DMS153 treated with DMSO at 0.1 percent for 48 hours (cell line): ENCODE results near the gene SPTA1.

Experiments used
- DNase-seq: peaks from one replicate; lab custom pipeline; 2025; ENCODE audit not compliant: unreplicated experiment; lab: John Stamatoyannopoulos, UW

SPTA1 gene

DNA sequence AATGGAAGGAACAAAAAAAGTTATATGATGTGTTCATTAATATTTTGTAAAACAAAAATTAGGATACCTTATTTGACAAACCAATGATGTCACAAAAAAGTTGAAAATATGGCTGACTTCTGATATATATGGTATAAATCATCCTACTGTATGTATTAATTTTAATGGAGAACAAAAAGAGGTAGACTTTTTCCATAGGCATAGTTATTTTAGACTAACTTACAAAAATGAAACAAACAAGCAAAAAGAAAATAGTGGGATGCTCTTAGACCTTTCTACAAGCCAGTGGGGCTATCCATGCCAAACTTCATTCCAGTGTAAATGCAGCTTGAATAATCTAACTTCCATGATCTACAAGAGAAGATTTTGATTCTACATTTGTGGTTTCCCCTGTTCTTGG is 522 bp upstream of the SPTA1 start:
- no peak for DNase-seq

DNA sequence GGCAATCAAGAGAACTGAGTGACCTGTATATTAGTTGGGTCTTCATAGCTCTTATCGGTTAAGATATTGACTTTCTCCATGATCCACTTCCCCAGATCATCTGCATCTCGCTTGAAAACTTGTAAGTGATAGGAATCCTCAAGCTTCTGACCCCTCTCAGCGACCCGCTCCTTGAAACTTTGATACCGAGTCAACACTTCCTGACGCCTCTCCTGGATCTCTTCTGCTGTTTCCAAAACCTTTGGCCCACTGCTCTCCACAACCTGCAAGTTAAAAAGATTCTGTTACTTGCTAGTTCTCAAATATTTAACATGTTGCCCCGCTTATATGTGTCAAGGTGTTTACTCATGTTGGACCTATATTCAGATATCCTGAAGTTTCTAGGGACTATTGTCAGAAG is 1.4 kb downstream of the SPTA1 start:
- DNase-seq, result no peak

DNA sequence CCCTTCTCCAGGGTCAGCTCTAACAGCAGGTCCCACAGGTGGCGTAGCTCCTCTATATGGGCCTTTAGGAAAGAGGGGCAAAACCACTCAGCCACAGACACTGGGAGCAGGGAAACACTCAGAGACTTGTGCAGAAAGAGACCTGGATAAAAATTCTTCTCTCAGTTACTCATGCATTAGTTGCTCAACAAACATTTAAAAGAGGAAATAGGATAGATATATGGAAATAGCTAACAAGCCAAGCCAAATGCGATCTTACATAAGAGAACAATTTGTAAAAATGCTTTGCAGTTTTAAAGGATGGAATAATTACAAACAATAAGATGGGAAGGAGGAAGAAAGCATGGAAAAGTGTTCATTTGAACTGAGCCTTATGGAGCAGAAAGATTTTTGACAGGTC is 4.9 kb downstream of the SPTA1 start:
- no peak for DNase-seq

DNA sequence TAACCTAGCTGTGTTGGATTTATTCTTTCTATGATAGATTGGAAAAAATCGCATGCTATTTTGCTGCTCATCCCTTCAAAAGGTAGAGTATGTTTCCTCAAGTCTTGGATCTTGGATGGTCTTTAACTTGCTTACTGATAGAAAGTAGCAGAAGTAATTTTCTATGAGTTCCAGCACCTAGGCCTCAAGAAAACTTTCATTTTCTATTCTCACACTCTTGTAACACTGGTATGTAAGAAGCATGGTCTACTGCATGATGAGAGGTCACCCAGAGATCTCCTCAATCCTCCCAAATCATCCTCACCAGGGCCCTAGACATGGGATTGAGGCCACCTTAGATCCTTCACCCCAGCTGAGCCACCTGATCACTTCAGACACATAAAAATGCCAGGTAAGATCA is 7.2 kb downstream of the SPTA1 start:
- DNase-seq, result no peak

DNA sequence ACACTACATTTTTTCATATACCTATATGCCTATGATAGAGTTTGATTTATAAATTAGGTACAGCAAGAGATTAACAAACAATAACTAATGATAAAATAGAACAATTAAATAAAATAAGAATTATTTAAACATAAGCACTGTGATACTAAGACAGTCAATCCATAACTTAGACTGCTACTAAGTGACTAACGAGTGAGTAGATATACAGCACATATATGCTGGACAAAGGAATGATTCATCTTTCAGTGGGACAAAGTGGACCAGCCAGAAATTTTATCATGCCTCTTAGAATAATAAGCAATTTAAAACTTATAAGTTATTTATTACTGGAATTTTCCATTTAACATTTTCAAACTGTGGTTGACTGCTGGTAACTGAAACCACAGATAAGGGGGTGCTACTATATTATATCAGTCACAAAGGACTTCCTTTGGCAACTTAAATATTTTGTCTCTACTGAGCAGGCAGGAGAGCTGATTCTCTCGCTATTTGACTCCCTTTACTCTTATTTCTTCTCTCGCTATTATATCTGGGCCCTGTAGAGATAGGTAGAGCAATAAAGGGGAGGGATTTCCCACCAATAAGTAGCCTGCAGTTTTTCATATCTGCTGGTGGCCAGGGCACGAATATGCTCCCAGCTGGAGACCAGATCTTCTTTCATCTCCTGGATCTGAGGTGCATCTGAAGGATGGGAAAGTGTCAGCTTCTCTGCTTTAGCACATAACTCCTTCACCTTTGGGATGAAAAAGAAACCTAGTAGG is 10.8 kb downstream of the SPTA1 start:
- DNase-seq, result no peak

DNA sequence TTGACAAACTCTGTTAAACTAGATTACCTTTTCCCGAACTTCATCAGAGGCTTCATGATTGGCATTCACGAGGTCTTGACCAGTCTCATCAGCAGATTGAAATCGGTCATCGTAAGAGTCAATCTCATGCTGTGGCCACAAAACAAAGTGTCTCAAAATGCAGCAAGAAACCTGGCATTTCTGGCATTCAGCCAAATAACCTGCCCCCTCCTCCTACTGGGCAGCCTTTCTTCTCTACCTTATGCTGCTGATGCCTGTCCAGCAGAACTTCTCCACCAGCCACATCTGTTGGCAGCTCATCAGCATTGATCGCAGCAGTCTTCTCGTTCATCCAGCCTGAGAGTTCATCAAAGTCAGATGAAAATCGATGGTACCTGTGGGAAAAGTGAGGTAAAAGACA is 12.2 kb downstream of the SPTA1 start:
- DNase-seq, result no peak

DNA sequence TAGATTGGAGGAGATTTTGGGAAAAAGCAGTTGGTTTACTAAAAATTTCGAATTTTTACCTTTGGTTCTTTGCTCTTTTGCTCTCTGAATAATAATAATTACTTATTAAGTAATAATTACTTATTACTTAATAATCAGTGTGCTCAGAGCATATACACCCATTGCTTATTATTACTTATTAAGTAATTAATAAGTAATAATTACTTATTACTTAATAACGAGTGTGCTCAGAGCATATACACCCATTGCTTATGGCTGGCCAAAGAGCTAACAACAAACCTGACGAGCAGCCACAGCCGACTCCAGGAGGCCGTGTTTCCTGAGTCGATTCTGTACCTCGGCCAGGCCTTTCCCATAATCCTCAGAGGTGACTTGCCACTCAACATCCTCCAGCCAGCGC is 20.5 kb downstream of the SPTA1 start:
- no peak for DNase-seq

DNA sequence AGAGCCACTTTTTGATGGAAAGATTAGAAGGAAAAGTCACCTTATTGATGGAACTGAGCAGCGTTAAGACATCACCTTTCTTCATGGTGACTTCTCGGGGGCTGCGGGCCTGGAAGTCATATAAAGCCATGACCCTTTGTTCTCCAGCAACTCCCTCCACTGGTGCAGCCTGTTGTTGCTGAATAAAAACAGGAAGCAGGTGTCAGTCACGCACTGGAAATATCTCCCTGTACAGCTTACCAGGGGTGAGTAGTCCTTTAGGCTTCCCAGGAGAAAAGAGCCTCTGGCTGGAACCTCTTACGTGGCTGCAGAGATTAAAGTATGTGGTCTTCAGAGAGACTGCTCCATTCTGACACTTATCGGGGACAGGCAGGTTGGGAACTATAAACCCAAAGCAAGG is 31.9 kb downstream of the SPTA1 start:
- peak; percentile 82 for DNase-seq

DNA sequence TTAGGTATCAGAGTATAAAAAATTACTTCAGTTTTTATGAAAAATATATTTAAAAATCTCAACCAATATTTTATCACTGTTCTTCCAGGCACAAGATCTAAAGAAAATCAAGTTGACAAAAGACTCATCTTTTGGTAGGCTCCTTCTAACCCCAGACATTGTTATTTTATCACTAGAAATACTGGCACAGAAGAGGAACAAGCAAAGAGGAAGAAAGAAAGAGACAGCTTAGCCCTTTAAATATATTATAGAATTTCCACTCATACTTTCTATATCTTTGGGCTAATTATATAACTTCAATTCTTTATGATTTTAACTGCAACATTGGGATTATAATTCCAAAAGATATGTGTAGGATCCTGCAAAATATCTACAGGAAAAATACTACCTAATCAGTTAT is 32.4 kb downstream of the SPTA1 start:
- DNase-seq, result no peak

DNA sequence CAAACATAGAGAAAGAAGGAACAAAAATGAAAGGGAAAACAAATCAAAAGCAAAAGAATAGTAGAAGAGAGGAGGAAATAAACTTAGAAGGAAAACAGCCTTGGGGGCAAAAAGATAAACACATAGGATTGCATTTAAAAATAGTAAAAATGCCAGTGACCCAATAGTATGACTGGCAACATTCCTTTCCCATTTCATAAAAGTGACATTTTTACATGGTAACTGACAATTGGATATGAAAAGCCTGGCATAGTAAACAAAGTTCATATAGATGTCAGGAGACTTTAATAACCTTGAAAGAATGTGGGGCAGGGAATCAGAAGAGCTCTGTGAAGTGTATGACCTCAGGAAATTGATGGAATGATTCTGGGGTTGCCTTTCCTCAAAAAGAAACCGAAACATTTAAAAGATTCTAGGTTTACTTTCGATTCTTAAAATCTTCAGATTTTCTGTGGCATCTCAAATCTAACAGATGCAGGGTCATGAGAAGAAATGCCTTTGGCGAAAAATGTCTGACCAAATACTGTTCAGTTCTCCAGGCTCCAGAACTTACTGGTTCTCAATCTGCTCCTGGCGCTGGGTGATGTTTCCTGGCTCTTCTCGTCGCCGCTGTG is 33.7 kb downstream of the SPTA1 start:
- no peak for DNase-seq

DNA sequence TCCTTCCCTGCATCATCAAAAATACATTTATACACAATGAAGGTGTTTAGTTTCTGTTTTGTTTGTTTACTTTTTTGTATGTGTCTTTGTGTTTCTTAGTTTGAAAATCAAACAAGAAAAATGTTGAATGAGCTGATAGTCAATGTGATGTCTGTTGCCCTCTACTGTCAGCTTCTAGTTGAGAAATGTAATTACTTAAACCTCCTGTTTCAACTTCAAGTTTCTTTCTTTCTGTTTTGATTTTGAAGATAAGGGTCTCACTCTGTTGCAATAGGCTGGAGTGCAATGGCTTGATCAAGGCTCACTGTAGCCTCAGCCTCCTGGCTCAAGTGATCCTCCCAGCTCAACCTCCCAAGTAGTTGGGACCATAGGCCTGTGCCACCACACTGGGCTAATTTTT is 37.5 kb downstream of the SPTA1 start:
- no peak for DNase-seq

DNA sequence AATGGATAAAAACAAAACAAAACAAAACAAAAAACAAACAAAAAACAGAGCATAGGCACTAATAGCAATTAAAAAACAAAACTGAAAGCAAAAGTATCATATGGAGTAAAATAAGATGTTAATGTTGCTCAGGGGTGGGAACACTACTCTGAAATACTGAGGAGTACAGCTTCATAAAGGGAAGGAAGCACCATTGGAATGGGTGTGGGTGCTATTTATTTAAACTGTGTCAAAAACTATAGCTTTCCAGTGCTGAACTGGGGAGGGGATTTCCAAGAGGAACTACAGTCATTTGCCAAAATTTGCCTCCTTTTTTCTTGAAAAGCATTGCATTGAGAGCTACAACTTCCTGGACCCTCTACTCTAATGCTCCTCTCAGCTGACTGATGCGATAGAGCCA is 40.0 kb downstream of the SPTA1 start:
- DNase-seq, result no peak

DNA sequence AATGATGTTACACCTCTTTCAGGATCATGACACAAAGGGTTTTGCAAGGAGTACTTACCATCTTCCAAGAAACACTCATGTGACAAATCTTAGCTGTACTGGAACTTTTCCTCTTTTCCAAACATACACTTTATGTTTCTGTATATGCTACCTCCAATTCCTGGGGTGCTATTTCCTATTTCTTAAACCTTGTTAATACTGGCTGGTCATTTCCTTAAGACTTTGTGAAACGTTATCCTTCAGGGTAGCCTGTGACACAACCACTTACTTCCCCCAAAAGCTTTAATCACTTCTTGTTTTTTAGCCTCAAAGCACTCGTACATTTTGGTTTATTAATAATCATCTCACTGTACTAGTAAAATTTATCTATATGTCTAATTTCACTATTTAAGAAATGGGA is 42.1 kb downstream of the SPTA1 start:
- no peak for DNase-seq

DNA sequence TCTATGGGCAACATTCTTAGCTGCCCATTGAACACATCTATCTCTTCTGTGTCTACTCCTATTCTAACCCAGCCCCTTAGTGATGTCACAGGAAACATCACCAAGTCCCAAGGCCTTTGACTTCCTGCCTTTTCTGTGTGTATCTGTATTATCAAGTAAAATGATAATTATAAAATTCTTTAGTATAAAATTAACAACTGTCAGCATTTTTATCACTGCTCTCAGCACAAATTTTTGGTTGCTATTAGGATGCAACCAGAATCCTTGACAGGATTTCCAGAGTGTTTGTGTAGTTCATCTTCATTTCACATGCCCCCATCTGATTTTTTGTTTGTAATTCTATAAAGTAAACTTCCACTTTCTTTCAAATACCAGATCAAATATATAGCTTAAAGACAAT is 47.6 kb downstream of the SPTA1 start:
- no peak for DNase-seq

DNA sequence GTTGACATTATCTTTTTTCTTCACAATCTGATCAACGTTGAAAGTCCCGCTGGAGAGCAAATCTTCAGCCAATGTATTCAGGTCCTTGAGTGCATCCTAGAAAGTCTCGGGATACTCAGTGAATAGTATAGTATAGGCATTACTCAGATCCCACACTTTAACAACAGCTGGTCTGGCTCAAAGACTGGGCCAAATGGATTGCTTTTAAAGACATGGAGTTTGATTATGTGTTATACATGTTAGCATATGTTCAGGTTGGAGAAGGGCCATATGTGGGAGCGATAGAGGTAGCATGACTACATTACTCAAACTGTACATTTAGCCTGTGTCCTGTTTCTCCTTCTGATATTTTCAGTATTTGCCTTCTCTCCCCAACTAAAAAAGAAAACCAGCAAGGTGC is 48.4 kb downstream of the SPTA1 start:
- DNase-seq, result no peak

DNA sequence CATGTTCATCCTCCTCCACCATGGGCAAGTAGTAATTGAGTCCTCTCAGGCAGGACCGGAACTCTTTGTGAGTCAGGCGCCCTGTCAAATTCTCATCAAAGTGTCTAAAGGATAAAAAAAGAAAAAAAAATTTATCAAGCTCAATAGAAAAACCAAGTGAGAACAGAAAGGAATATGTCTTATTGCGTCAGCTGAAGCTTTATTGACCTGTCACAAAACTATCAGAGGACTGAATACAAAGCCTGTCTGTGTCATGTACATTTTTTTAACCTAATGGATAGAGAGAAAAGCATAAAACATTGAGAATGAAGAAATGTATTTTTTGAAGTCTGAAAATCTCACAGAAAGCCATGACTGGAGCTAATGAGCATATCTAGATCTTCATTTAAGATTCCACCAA is 72.8 kb downstream of the SPTA1 start:
- DNase-seq, result no peak

DNA sequence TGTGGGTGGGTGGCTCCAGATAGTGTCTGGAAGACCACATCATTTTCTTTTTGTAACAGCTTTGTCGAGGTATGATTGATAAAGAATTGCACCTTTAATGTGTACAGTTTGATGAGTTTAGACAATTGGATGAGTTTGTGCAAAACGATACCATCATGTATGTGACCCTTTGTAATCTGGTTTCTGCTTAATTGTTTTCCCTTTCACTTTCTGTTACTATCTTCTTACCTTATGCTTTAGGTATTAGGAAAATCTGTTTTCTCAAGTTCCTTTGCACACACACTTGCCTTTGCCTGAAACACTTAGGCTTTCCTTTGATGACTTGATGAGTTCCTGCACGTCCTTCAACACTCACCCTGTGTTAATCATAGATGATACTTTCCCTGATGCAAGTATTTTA is 74.6 kb downstream of the SPTA1 start:
- no peak for DNase-seq

DNA sequence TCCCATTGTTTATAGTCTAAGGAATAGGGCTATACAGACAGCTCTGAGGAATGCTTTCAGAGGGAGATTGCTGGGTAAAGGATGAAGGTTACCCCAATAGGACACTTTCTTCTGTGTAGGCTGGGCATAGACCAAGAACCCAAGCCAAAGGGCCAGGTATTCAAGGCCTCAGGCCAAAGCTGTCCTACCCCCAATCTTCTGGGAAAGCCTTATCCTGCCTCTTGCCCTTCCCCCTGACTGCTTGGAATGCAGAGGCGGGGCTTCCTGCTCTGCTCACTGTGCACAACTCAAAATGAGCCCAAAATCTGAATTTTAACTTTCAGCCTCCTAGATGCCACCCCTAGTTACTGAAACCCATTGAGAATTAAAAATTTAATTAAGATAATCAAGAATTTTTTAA is 79.2 kb downstream of the SPTA1 start:
- no peak for DNase-seq

DNA sequence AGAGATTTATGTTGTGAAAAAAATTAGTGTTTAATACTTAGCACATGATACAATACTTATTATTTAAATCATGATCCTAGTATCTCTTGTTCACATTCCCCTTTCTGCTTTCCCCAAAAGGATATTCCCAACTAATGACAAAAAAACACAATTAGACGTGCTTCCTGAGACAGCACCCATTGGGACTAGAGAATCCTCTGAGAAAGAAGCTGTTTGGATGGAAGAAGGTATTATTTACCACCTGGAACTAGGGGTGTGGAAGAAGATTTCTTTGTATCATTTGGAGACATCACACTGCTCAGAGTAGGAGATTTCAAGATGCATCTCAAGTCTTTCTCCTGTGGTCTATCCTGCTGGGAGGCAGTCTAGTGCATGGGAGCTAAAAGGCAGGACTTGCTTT is 81.5 kb downstream of the SPTA1 start, which contains the start of gene OR10Z1:
Gene OR10Z1 (plus strand): TSS at position 301 of the 400 bp plus-strand sequence. CDS start 1,171 bp downstream, outside the sequence.
- DNase-seq, result no peak

DNA sequence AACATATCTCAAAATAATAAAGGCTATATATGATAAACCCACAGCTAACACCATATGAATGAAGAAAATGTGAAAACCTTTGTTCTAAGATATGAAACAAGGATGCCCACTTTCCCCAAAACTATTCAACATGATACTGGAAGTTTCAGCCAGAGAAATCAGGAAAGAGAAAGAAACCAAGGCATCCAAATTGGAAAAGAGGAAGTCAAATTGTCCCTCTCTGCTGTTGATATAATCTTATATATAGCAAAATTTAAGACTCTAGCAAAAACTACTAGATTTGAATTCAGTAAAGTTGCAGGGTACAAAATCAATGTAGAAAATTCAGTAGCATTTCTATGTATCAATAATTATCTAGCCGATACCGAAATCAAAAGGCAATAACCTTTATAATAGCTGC is 85.8 kb downstream of the SPTA1 start:
- DNase-seq, result no peak

DNA sequence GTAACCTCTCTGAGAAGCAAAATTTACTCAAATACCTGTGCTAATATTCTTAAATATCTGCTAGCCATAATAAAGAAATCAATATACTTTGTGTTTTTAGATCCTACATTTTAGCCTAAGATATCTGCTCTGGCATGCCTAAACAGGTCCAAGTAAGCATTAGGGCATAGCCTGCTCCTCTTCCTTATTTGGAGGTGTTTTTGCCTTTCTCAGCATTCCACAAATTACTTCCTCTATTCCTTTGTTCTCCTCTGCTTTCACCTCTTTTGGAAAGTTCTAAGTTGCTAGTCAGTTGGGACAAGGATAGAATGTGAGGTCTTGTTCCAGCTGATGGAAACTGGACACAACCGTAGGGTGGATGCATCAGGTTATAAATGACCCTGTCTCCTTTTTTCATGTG is 99.6 kb downstream of the SPTA1 start:
- DNase-seq, result no peak

DNA sequence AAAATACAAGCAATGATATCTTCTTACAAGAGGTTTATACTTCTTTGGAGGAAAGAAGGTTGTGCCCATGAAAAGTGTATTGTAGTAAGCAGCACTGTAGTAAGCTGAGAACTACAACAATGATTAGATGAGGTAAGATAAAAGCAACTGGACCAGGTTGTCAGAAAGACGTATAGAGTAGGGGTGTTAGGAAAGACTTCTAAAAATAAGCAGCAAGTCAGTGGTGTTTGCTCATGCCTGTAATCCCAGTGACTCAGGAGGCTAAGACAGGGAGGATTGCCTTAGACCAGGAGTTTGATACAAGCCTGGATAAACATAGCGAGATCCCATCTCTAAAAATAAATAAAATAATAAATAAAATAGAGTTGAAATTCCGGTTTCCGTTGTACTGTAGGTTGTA is 102.6 kb downstream of the SPTA1 start:
- no peak for DNase-seq

DNA sequence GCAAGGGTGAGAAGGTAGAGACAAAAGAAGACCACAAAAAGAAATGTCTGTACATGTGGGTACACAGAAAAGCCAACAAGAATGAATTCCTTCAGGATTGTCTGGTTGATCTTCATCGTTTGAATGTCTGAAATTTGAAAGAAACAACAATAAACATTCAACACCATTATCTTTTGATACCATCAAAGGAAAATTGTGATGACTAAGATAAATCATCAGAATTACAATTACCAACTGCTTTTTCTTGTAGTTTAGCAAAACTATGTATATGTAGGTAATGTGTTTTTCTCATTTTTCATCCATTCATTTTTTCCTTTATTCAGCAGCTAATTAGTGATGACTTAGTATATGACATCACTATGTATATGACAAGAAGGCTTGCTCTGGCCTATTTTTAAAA is 106.8 kb downstream of the SPTA1 start, which contains the start of gene OR10X1:
Gene OR10X1 (minus strand): TSS at position 167 of the 400 bp plus-strand sequence. CDS start 0 bp downstream, at position 167.
- DNase-seq, result no peak
